HepG2 (cell line): ENCODE measurements around the gene KLHL3. TPM values are rescaled to one million over a fixed set of nuclear protein-coding genes. Genes with fewer than 3 reads are reported as not detected.

Experiments used
- ASH2L ChIP-seq: fragments of 300-600, 200-600 bp; sonication (generic); IDR thresholded peaks from 2 replicates; pipeline ENCODE4 v1.7.0; 2017; ENCODE audit warnings: low read depth, mild to moderate bottlenecking, moderate library complexity, mixed read lengths, low read length; ENCODE audit not compliant: insufficient read length
- CENPBD1 ChIP-seq: sonication (generic); formaldehyde crosslinking; IDR thresholded peaks from 2 replicates; pipeline ENCODE4 v1.8.0; 2022; ENCODE audit warnings: missing genetic modification reagents, low read depth, mild to moderate bottlenecking, borderline replicate concordance
- ISL2 ChIP-seq: sonication (generic); formaldehyde crosslinking; IDR thresholded peaks from 2 replicates; pipeline ENCODE4 v1.5.0; 2020; ENCODE audit warnings: missing genetic modification reagents
- KLF16 ChIP-seq, 2 experiments: sonication (generic) in 1 of 2; formaldehyde crosslinking in 1 of 2; IDR thresholded peaks; 2 replicates each; pipeline versions ENCODE4 v1.6.1 to v1.8.0; 2016 to 2023; ENCODE audit warnings: missing genetic modification reagents in 2 of 2, missing compliant biosample characterization in 1 of 2
- PHF20 ChIP-seq: sonication (generic); formaldehyde crosslinking; IDR thresholded peaks from 2 replicates; pipeline ENCODE4 v1.5.0; 2020; ENCODE audit warnings: mild to moderate bottlenecking, missing genetic modification reagents
- SNAPC2 ChIP-seq: sonication (generic); formaldehyde crosslinking; IDR thresholded peaks from 2 replicates; pipeline ENCODE4 v1.8.1; 2022; ENCODE audit warnings: mild to moderate bottlenecking, missing genetic modification reagents
- ZNF260 ChIP-seq: sonication (generic); formaldehyde crosslinking; IDR thresholded peaks from 2 replicates; pipeline ENCODE4 v1.4.0; 2020; ENCODE audit warnings: missing genetic modification reagents, low read depth, mild to moderate bottlenecking, borderline replicate concordance
- ZNF468 ChIP-seq: sonication (generic); formaldehyde crosslinking; IDR thresholded peaks from 2 replicates; pipeline ENCODE4 v1.8.0; 2022; ENCODE audit warnings: mild to moderate bottlenecking, moderate library complexity, missing genetic modification reagents
- ZNF496 ChIP-seq: sonication (generic); formaldehyde crosslinking; IDR thresholded peaks from 2 replicates; pipeline ENCODE4 v1.8.1; 2023; ENCODE audit warnings: mild to moderate bottlenecking, moderate library complexity, missing genetic modification reagents; ENCODE audit not compliant: insufficient replicate concordance
- ZNF775 ChIP-seq: sonication (generic); formaldehyde crosslinking; IDR thresholded peaks from 2 replicates; pipeline ENCODE4 v1.4.0; 2020; ENCODE audit warnings: missing genetic modification reagents, mild to moderate bottlenecking, moderate library complexity, borderline replicate concordance
- ZXDC ChIP-seq: sonication (generic); formaldehyde crosslinking; IDR thresholded peaks from 2 replicates; pipeline ENCODE4 v1.5.0; 2020; ENCODE audit warnings: mild to moderate bottlenecking, missing genetic modification reagents
- polyA plus RNA-seq, 8 experiments: library from polyadenylated mRNA; depleted of rRNA in 3 of 8; stranded (reverse) in 7 of 8; unstranded in 1 of 8; fragments of >200 nt; fragmentation: Illumina TruSeq in 4 of 8; extraction: Trizol in 4 of 8; gene quantifications; 2 replicates each; pipeline versions ENCODE4 v1.2.1 to v1.2.3, GENCODE V29; 2011 to 2016; ENCODE audit warnings: low read depth in 4 of 8, missing spikeins in 1 of 8, mixed read lengths in 1 of 8; ENCODE audit not compliant: insufficient read depth in 1 of 8
- total RNA-seq, 5 experiments: library from RNA; depleted of rRNA; stranded (reverse); fragments of >200 nt; fragmentation: Illumina TruSeq; extraction: Trizol; gene quantifications; 2 replicates each; pipeline ENCODE4 v1.2.3, GENCODE V29; 2016; ENCODE audit warnings: low read depth in 1 of 5
- TF ChIP-seq, protein P1 (sequence below): sonication (generic); formaldehyde crosslinking; IDR thresholded peaks from 2 replicates; pipeline ENCODE4 v1.4.0; 2020; ENCODE audit warnings: missing genetic modification reagents, borderline replicate concordance
- TF ChIP-seq, protein P2 (sequence below): sonication (generic); formaldehyde crosslinking; IDR thresholded peaks from 2 replicates; pipeline ENCODE4 v1.5.1; 2020; ENCODE audit warnings: mild to moderate bottlenecking, missing genetic modification reagents
- TF ChIP-seq, protein P3 (sequence below): sonication (generic); formaldehyde crosslinking; IDR thresholded peaks from 2 replicates; pipeline ENCODE4 v1.8.0; 2022; ENCODE audit warnings: mild to moderate bottlenecking, missing genetic modification reagents, moderate library complexity

KLHL3 gene
- total and polyA plus RNA-seq, 2 of the 13 experiments (the other 11 are each of a cell fraction or from before 2014, with no cell fraction given): 0.02 to 0.08 TPM

GRCh38 chr5:137754188-137754960 lies 18.5 kb upstream of the KLHL3 start, which contains the start of gene HNRNPA0 (continued):
- TF ChIP-seq ASH2L (peak; percentile 98), KLF16 (CRISPR knock-in tag; IDR thresholded peaks at IDR 0.05) (peak in 1 of 2 experiments; percentile 84; a peak in 1 of 4 replicates), ZNF496 (CRISPR knock-in tag) (no peak), SNAPC2 (CRISPR knock-in tag) (peak; percentile 50; the same call in 1 of the 2 replicates), ZXDC (CRISPR knock-in tag) (peak; percentile 74; the same call in 1 of the 2 replicates), ZNF468 (CRISPR knock-in tag) (peak; percentile 31; the same call in 1 of the 2 replicates), ISL2 (CRISPR knock-in tag) (peak; percentile 39; the same call in 1 of the 2 replicates), CENPBD1 (CRISPR knock-in tag) (peak; percentile 51; the same call in 1 of the 2 replicates), PHF20 (CRISPR knock-in tag) (peak; percentile 84), ZNF775 (CRISPR knock-in tag) (peak; percentile 37; the same call in 1 of the 2 replicates), ZNF260 (no peak)
- TF ChIP-seq, protein P1, sequence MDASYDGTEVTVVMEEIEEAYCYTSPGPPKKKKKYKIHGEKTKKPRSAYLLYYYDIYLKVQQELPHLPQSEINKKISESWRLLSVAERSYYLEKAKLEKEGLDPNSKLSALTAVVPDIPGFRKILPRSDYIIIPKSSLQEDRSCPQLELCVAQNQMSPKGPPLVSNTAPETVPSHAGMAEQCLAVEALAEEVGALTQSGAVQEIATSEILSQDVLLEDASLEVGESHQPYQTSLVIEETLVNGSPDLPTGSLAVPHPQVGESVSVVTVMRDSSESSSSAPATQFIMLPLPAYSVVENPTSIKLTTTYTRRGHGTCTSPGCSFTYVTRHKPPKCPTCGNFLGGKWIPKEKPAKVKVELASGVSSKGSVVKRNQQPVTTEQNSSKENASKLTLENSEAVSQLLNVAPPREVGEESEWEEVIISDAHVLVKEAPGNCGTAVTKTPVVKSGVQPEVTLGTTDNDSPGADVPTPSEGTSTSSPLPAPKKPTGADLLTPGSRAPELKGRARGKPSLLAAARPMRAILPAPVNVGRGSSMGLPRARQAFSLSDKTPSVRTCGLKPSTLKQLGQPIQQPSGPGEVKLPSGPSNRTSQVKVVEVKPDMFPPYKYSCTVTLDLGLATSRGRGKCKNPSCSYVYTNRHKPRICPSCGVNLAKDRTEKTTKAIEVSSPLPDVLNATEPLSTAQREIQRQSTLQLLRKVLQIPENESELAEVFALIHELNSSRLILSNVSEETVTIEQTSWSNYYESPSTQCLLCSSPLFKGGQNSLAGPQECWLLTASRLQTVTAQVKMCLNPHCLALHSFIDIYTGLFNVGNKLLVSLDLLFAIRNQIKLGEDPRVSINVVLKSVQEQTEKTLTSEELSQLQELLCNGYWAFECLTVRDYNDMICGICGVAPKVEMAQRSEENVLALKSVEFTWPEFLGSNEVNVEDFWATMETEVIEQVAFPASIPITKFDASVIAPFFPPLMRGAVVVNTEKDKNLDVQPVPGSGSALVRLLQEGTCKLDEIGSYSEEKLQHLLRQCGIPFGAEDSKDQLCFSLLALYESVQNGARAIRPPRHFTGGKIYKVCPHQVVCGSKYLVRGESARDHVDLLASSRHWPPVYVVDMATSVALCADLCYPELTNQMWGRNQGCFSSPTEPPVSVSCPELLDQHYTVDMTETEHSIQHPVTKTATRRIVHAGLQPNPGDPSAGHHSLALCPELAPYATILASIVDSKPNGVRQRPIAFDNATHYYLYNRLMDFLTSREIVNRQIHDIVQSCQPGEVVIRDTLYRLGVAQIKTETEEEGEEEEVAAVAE (CRISPR knock-in tag): no peak; the same call in 1 of the 2 replicates
- TF ChIP-seq, protein P2, sequence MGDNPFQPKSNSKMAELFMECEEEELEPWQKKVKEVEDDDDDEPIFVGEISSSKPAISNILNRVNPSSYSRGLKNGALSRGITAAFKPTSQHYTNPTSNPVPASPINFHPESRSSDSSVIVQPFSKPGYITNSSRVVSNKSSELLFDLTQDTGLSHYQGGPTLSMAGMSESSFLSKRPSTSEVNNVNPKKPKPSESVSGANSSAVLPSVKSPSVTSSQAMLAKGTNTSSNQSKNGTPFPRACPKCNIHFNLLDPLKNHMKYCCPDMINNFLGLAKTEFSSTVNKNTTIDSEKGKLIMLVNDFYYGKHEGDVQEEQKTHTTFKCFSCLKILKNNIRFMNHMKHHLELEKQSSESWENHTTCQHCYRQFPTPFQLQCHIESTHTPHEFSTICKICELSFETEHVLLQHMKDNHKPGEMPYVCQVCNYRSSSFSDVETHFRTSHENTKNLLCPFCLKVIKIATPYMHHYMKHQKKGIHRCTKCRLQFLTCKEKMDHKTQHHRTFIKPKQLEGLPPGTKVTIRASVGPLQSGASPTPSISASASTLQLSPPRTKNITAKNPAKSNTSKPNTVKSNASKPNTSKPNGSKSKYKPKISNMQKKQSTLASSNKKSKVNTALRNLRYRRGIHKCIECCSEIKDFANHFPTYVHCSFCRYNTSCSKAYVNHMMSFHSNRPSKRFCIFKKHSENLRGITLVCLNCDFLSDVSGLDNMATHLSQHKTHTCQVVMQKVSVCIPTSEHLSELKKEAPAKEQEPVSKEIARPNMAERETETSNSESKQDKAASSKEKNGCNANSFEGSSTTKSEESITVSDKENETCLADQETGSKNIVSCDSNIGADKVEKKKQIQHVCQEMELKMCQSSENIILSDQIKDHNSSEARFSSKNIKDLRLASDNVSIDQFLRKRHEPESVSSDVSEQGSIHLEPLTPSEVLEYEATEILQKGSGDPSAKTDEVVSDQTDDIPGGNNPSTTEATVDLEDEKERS (CRISPR knock-in tag): no peak
- TF ChIP-seq, protein P3, sequence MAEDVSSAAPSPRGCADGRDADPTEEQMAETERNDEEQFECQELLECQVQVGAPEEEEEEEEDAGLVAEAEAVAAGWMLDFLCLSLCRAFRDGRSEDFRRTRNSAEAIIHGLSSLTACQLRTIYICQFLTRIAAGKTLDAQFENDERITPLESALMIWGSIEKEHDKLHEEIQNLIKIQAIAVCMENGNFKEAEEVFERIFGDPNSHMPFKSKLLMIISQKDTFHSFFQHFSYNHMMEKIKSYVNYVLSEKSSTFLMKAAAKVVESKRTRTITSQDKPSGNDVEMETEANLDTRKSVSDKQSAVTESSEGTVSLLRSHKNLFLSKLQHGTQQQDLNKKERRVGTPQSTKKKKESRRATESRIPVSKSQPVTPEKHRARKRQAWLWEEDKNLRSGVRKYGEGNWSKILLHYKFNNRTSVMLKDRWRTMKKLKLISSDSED (CRISPR knock-in tag): no peak
